ENCODE data around the gene STRAP.
A peak's percentile ranks its signal among the peaks of the same experiment; 100 is the strongest.

The STRAP gene

GRCh38 chr12:15882118-15882971 is at the start of gene STRAP:
STRAP (plus strand) TSS chr12:15882387; CDS start chr12:15882708, 321 bp downstream.
- DNase-seq (ENCODE audit: low spot score): peak; percentile 99

GRCh38 chr12:15834575-15834974 is 47.6 kb upstream of the STRAP start:
- no peak for DNase-seq (ENCODE audit: low spot score)

GRCh38 chr12:15837141-15837790 is 44.9 kb upstream of the STRAP start:
- DNase-seq (ENCODE audit: low spot score): no peak

- no peak for DNase-seq (ENCODE audit: low spot score)
These were observed 43.1 kb upstream of the STRAP start for GRCh38 chr12:15839041-15839440.

- DNase-seq (ENCODE audit: low spot score): no peak
These were observed 42.5 kb upstream of the STRAP start for GRCh38 chr12:15839682-15840081.

- DNase-seq (ENCODE audit: low spot score): no peak
These were observed 40.1 kb upstream of the STRAP start for GRCh38 chr12:15842108-15842507.

GRCh38 chr12:15846887-15847286 is 35.3 kb upstream of the STRAP start:
- DNase-seq (ENCODE audit: low spot score): no peak

GRCh38 chr12:15848606-15849005 is 33.6 kb upstream of the STRAP start:
- DNase-seq (ENCODE audit: low spot score): no peak

- no peak for DNase-seq (ENCODE audit: low spot score)
These were observed 31.1 kb upstream of the STRAP start for GRCh38 chr12:15851045-15851620.

- DNase-seq (ENCODE audit: low spot score): no peak
These were observed 30.3 kb upstream of the STRAP start for GRCh38 chr12:15851919-15852318.

- no peak for DNase-seq (ENCODE audit: low spot score)
These were observed 29.8 kb upstream of the STRAP start for GRCh38 chr12:15852383-15852782.

- DNase-seq (ENCODE audit: low spot score): no peak
These were observed 28.3 kb upstream of the STRAP start for GRCh38 chr12:15853877-15854276.

- DNase-seq (ENCODE audit: low spot score): no peak
These were observed 27.3 kb upstream of the STRAP start for GRCh38 chr12:15854916-15855315.

GRCh38 chr12:15855646-15856045 is 26.5 kb upstream of the STRAP start:
- no peak for DNase-seq (ENCODE audit: low spot score)

- no peak for DNase-seq (ENCODE audit: low spot score)
These were observed 25.8 kb upstream of the STRAP start for GRCh38 chr12:15856097-15856982.

GRCh38 chr12:15858353-15858752 is 23.8 kb upstream of the STRAP start:
- DNase-seq (ENCODE audit: low spot score): no peak

GRCh38 chr12:15859116-15859515 is 23.1 kb upstream of the STRAP start:
- no peak for DNase-seq (ENCODE audit: low spot score)

- DNase-seq (ENCODE audit: low spot score): no peak
These were observed 20.8 kb upstream of the STRAP start for GRCh38 chr12:15861404-15861803.

- no peak for DNase-seq (ENCODE audit: low spot score)
These were observed 19.3 kb upstream of the STRAP start for GRCh38 chr12:15862840-15863239.

- no peak for DNase-seq (ENCODE audit: low spot score)
These were observed 18.8 kb upstream of the STRAP start for GRCh38 chr12:15863372-15863771.

GRCh38 chr12:15863984-15864383 is 18.2 kb upstream of the STRAP start:
- no peak for DNase-seq (ENCODE audit: low spot score)

- DNase-seq (ENCODE audit: low spot score): no peak
These were observed 14.0 kb upstream of the STRAP start for GRCh38 chr12:15868186-15868585.
